Esophagus squamous epithelium (tissue), 4 donors: Measurements from ENCODE around the gene AHR.

ENCODE experiments used
- CTCF ChIP-seq, 6 experiments: fragments of 450-650 bp in 4 of 6; fragments of 200-600 bp in 2 of 6; sonication (generic) in 2 of 6; IDR thresholded peaks; one replicate each; pipeline ENCODE4 v1.5.1; 2016 to 2019; ENCODE audit warnings: antibody characterized with exemption in 6 of 6, mild to moderate bottlenecking in 4 of 6, moderate library complexity in 4 of 6
- POLR2A ChIP-seq, 4 donors: fragments of 450-650 bp; IDR thresholded peaks; one replicate each; pipeline ENCODE4 v1.6.1; 2017; ENCODE audit warnings: antibody characterized with exemption in 4 of 4, mild to moderate bottlenecking in 4 of 4, moderate library complexity in 3 of 4

- TF ChIP-seq CTCF (IDR thresholded peaks at IDR 0.05) (no peak), POLR2A (IDR thresholded peaks at IDR 0.05) (no peak)
Observed at GRCh38 chr7:17275749-17276671, 22.4 kb upstream of the AHR start.
